PC-9 (cell line): ENCODE measurements around the gene MRPL14. TPM values are rescaled to one million over a fixed set of nuclear protein-coding genes. Genes with fewer than 3 reads are reported as not detected.

Experiments used
- BruUV-seq: library from RNA; stranded (reverse); fragments of 400-500 nt; replicated peaks from 2 replicates; lab custom pipeline; 2021; lab: Mats Ljungman, UMichigan
- CTCF ChIA-PET: fragments of 300-600 bp; sonication (Branson Sonifier 250); formaldehyde crosslinking; loops from one replicate; lab custom pipeline; 2022; ENCODE audit warnings: antibody characterized with exemption; lab: Charles Lee
- POLR2A ChIA-PET: fragments of 300-600 bp; sonication (Branson Sonifier 250); formaldehyde crosslinking; loops from one replicate; lab custom pipeline; 2022; ENCODE audit warnings: antibody characterized with exemption; ENCODE audit not compliant: unreplicated experiment; lab: Charles Lee
- DNase-seq, 2 experiments: peaks; one replicate each; pipeline versions ENCODE4 v3.0.0 to v3.0.0-alpha.2; 2015 to 2022; ENCODE audit warnings: mixed read lengths in 1 of 2
- H2AFZ ChIP-seq: fragments of 200-600 bp; sonication (generic); 2 replicates; pipeline ENCODE4 v1.8.1; 2017; ENCODE audit warnings: antibody characterized with exemption
- H3F3A ChIP-seq: fragments of 200-600 bp; sonication (generic); 2 replicates; pipeline ENCODE4 v1.8.1; 2017; ENCODE audit warnings: antibody characterized with exemption, mild to moderate bottlenecking, low read depth; ENCODE audit not compliant: insufficient read depth
- H3K27ac ChIP-seq: fragments of 200-600 bp; sonication (generic); 2 replicates; pipeline ENCODE4 v1.6.1; 2016; ENCODE audit warnings: mixed run types
- H3K27me3 ChIP-seq: fragments of 200-600 bp; sonication (generic); 2 replicates; pipeline ENCODE4 v1.6.1; 2016; ENCODE audit warnings: low read depth, mixed run types; ENCODE audit not compliant: insufficient read depth
- H3K36me3 ChIP-seq: fragments of 200-600 bp; sonication (generic); 2 replicates; pipeline ENCODE4 v1.6.1; 2016; ENCODE audit warnings: low read depth, mixed run types
- H3K4me1 ChIP-seq: fragments of 200-600 bp; sonication (generic); replicated peaks from 2 replicates; pipeline ENCODE4 v1.6.1; 2016; ENCODE audit warnings: mixed run types; ENCODE audit not compliant: insufficient read depth
- H3K4me2 ChIP-seq: fragments of 200-600 bp; sonication (generic); 2 replicates; pipeline ENCODE4 v1.6.1; 2017; ENCODE audit warnings: mixed run types
- H3K4me3 ChIP-seq: fragments of 200-600 bp; sonication (generic); 2 replicates; pipeline ENCODE4 v1.6.1; 2016; ENCODE audit warnings: mixed run types
- H3K79me2 ChIP-seq: fragments of 200-600 bp; sonication (generic); 2 replicates; pipeline ENCODE4 v1.6.1; 2017; ENCODE audit warnings: low read depth, mixed run types
- H3K9me2 ChIP-seq: fragments of 200-600 bp; sonication (generic); 2 replicates; pipeline ENCODE4 v1.8.1; 2017; ENCODE audit warnings: mild to moderate bottlenecking; ENCODE audit not compliant: insufficient read depth
- H3K9me3 ChIP-seq: fragments of 200-600 bp; sonication (generic); 2 replicates; pipeline ENCODE4 v1.8.1; 2016; ENCODE audit warnings: low read depth; ENCODE audit not compliant: insufficient read depth
- H4K20me1 ChIP-seq: fragments of 200-600 bp; sonication (generic); 2 replicates; pipeline ENCODE4 v1.8.1; 2017; ENCODE audit not compliant: insufficient read depth
- EZH2 ChIP-seq: fragments of 200-600 bp; sonication (generic); IDR thresholded peaks from 2 replicates; pipeline ENCODE4 v1.8.0; 2017; ENCODE audit warnings: antibody characterized with exemption, low read depth
- intact Hi-C: fragments of 100-400 bp; cut with micrococcal nuclease; formaldehyde crosslinking; loops from one replicate; pipeline ENCODE4 v1.10.0; 2022; ENCODE audit not compliant: unreplicated experiment
- total RNA-seq: library from RNA; stranded (reverse); gene quantifications from 2 replicates; pipeline ENCODE4 v1.2.3, GENCODE V29; 2021
- TF ChIP-seq, protein P1 (sequence below): fragments of 200-600 bp; sonication (generic); conservative IDR thresholded peaks from 2 replicates; pipeline ENCODE4 v1.6.1; 2017; ENCODE audit warnings: mixed run types, antibody characterized with exemption, mild to moderate bottlenecking, moderate library complexity

The MRPL14 gene
- total RNA-seq, 1 experiment from 2014 or later, result 96.3 TPM

GRCh38 chr6:44128020-44128917 is 1.0 kb upstream of the MRPL14 start:
- H3K4me1 ChIP-seq, result peaks cover 36% of the 10 kb centered on the region
- intact Hi-C loops, result no loop called here
- H3K4me3 ChIP-seq, result peak overlapping the region; percentile 94
- DNase-seq, result peak in 1 of 2 experiments; percentile 39
- ChIA-PET POLR2A (interaction anchor here (0.5 to 0.7 kb wide), 3 partner anchors 11 to 129 kb away, joined by 3 to 15 read pairs (median 4); partner anchors contain the start of gene SLC35B2), CTCF (interaction anchor here (0.6 kb wide), 1 partner anchor 129 kb away, joined by 4 read pairs; no protein-coding TSS in a partner anchor)
- no peaks in the 10 kb centered on the region for H3K9me2 ChIP-seq
- H3K27me3 ChIP-seq, result no peaks in the 10 kb centered on the region
- H3K79me2 ChIP-seq, result peaks cover 57% of the 10 kb centered on the region
- peak overlapping the region; percentile 97 for H2AFZ ChIP-seq
- BruUV-seq, result TSS peak; percentile 32
- H3F3A ChIP-seq, result peaks cover 15% of the 10 kb centered on the region; the same call in 1 of the 2 replicates
- no peak overlapping the region for H3K27ac ChIP-seq
- H3K4me2 ChIP-seq, result peak overlapping the region; percentile 85
- no peak for TF ChIP-seq EZH2
- TF ChIP-seq, protein P1, sequence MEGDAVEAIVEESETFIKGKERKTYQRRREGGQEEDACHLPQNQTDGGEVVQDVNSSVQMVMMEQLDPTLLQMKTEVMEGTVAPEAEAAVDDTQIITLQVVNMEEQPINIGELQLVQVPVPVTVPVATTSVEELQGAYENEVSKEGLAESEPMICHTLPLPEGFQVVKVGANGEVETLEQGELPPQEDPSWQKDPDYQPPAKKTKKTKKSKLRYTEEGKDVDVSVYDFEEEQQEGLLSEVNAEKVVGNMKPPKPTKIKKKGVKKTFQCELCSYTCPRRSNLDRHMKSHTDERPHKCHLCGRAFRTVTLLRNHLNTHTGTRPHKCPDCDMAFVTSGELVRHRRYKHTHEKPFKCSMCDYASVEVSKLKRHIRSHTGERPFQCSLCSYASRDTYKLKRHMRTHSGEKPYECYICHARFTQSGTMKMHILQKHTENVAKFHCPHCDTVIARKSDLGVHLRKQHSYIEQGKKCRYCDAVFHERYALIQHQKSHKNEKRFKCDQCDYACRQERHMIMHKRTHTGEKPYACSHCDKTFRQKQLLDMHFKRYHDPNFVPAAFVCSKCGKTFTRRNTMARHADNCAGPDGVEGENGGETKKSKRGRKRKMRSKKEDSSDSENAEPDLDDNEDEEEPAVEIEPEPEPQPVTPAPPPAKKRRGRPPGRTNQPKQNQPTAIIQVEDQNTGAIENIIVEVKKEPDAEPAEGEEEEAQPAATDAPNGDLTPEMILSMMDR, result no peak
- 0 out of 2 replicates have a peak, but pooled peaks cover 9% of the 10 kb centered on the region for H3K36me3 ChIP-seq
- no peaks in the 10 kb centered on the region for H3K9me3 ChIP-seq
- H4K20me1 ChIP-seq, result peaks cover 32% of the 10 kb centered on the region

DNA sequence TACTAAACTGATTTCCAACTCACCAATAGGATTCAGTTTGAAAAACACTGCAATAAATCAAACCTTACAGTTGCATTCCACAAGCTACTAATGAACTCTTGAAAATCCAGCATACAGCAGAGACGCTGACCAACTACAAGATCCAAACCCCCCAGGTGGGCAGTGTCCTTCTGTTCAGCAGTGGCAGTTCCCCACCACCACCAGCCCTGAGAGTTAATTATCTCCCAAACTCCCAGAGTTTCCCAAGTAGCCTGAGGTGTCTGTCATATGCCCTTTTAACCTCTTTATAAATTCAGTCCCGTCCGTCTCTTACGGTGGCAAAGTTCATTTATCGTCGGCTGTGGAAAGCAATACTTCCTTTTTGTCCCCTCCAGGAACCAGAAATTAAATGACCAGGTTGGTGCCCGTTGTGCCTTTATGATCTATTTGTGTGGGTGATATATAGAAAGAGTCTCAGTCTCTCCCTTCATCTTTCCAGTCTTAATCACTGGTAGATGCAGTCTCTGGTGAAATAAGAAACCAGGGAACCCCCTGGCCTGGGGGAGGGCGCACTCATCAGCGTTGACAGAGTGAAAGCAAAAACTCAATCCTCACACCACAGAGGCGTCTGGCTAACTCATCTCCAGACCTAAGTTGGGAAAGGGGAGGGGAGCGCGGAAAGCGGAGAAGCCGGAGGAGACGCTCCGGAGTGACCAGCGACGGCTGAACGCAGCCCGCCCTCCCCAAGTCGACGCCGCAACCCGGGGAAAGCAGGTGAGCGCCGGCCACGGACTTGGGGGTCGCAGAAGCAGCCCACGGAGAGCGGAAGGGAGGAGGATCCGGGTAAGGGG is 717 bp downstream of the MRPL14 start:
- peak; percentile 46 to 50 for DNase-seq
- ChIA-PET CTCF (interaction anchor here (0.6 kb wide), 1 partner anchor 54 kb away, joined by 5 read pairs; no protein-coding TSS in a partner anchor), POLR2A (no interaction called here)
- Histone ChIP-seq H3F3A (peaks cover 23% of the 10 kb centered on the region; the same call in 1 of the 2 replicates), H4K20me1 (peaks cover 47% of the 10 kb centered on the region), H3K27me3 (no peaks in the 10 kb centered on the region), H3K9me2 (no peaks in the 10 kb centered on the region), H2AFZ (peak overlapping the region; percentile 81), H3K4me1 (peaks cover 45% of the 10 kb centered on the region), H3K9me3 (no peaks in the 10 kb centered on the region), H3K27ac (peak overlapping the region; percentile 54), H3K4me3 (peak overlapping the region; percentile 73), H3K79me2 (peaks cover 74% of the 10 kb centered on the region), H3K36me3 (0 out of 2 replicates have a peak, but pooled peaks cover 9% of the 10 kb centered on the region), H3K4me2 (peak overlapping the region; percentile 99)
- intact Hi-C loops, result loop anchor here (1.0 kb wide), 1 partner anchor 9 kb away; no protein-coding TSS in a partner anchor
- BruUV-seq, result TSS peak; percentile 55
- TF ChIP-seq EZH2, result no peak
- TF ChIP-seq, protein P1, result no peak

GRCh38 chr6:44123544-44123943 is 3.7 kb downstream of the MRPL14 start:
- BruUV-seq, result no TSS peak
- CTCF ChIA-PET, result no interaction called here
- Histone ChIP-seq H2AFZ (no peak overlapping the region), H3K9me2 (no peaks in the 10 kb centered on the region), H3F3A (peaks cover 33% of the 10 kb centered on the region; the same call in 1 of the 2 replicates), H3K4me2 (peak overlapping the region; percentile 99), H3K36me3 (peaks cover 12% of the 10 kb centered on the region), H3K4me1 (peaks cover 71% of the 10 kb centered on the region), H3K4me3 (no peak overlapping the region), H4K20me1 (peaks cover 75% of the 10 kb centered on the region), H3K27me3 (no peaks in the 10 kb centered on the region), H3K9me3 (no peaks in the 10 kb centered on the region), H3K27ac (no peak overlapping the region), H3K79me2 (peaks cover 97% of the 10 kb centered on the region)
- DNase-seq, result peak in 1 of 2 experiments; percentile 58
- POLR2A ChIA-PET, result interaction anchor here (0.6 to 0.7 kb wide), 2 partner anchors 12 to 33 kb away, joined by 3 to 7 read pairs; no protein-coding TSS in a partner anchor
- intact Hi-C loops, result no loop called here
- TF ChIP-seq EZH2, result no peak
